Upper lobe of left lung (tissue), 6 donors: ENCODE results near the gene PRR23E. TPM values are rescaled to one million over a fixed set of nuclear protein-coding genes. Genes with fewer than 3 reads are reported as not detected.

ENCODE experiments used
- ATAC-seq, 2 donors: fragments of 200-7000 bp; cut with Tn5 transposase; one replicate each; pipeline ENCODE4 v1.9.1; 2022; ENCODE audit warnings: mild to moderate bottlenecking in 2 of 2, moderate library complexity in 2 of 2; ENCODE audit not compliant: low FRiP score in 2 of 2
- DNase-seq, 2 donors: peaks; one replicate each; pipeline ENCODE4 v3.0.0-alpha.2; 2019 to 2020
- H3K27ac ChIP-seq, 4 donors: fragments of 200-600 bp; sonication (generic); one replicate each; pipeline ENCODE4 v1.5.1; 2016 to 2019
- H3K27me3 ChIP-seq, 4 donors: fragments of 200-600 bp; sonication (generic); one replicate each; pipeline ENCODE4 v1.5.1; 2017 to 2019
- H3K36me3 ChIP-seq, 4 donors: fragments of 200-600 bp; sonication (generic); one replicate each; pipeline ENCODE4 v1.5.1; 2016 to 2019
- H3K4me1 ChIP-seq, 4 donors: fragments of 200-600 bp; sonication (generic); one replicate each; pipeline ENCODE4 v1.5.1; 2018 to 2019
- H3K4me3 ChIP-seq, 4 donors: fragments of 200-600 bp; sonication (generic); one replicate each; pipeline ENCODE4 v1.5.1; 2017 to 2019; ENCODE audit warnings: mild to moderate bottlenecking in 2 of 4, moderate library complexity in 1 of 4
- H3K9me3 ChIP-seq, 4 donors: fragments of 200-600 bp; sonication (generic); one replicate each; pipeline ENCODE4 v1.5.1; 2018 to 2019
- CTCF ChIP-seq, 6 experiments: fragments of 450-650 bp in 4 of 6; fragments of 200-600 bp in 2 of 6; sonication (generic) in 2 of 6; IDR thresholded peaks; one replicate each; pipeline ENCODE4 v1.5.1; 2016 to 2019; ENCODE audit warnings: antibody characterized with exemption in 6 of 6
- EP300 ChIP-seq, 4 donors: sonication (generic); formaldehyde crosslinking; IDR thresholded peaks; one replicate each; pipeline ENCODE4 v1.5.1; 2017; ENCODE audit warnings: antibody characterized with exemption in 4 of 4, control low read depth in 2 of 4
- POLR2A ChIP-seq, 4 donors: fragments of 450-650 bp; IDR thresholded peaks; one replicate each; pipeline ENCODE4 v1.5.1; 2016 to 2017; ENCODE audit warnings: antibody characterized with exemption in 4 of 4, mild to moderate bottlenecking in 2 of 4
- POLR2AphosphoS5 ChIP-seq, 2 donors: sonication (generic); formaldehyde crosslinking; IDR thresholded peaks; one replicate each; pipeline ENCODE4 v1.5.1; 2017; ENCODE audit warnings: antibody characterized with exemption in 2 of 2
- WGBS, 2 donors: methylation state at CpG; one replicate each; pipeline ENCODE4 v1.1.5; 2017 to 2018; 5-methylcytosine and 5-hydroxymethylcytosine counted together
- total RNA-seq, 6 donors: library from RNA; depleted of rRNA in 4 of 6; stranded (reverse); fragments of >200 nt in 4 of 6; gene quantifications; one replicate each; pipeline versions ENCODE4 v1.1.0 to v1.2.1, GENCODE V29; 2016 to 2021
- donor health status: DM: no; HTN: no; CAD: no; lungs with moderate emphysema.
- donor health status: DM: no; HTN: yes; CAD: no; lungs with severe emphysema.

PRR23E gene, protein sequence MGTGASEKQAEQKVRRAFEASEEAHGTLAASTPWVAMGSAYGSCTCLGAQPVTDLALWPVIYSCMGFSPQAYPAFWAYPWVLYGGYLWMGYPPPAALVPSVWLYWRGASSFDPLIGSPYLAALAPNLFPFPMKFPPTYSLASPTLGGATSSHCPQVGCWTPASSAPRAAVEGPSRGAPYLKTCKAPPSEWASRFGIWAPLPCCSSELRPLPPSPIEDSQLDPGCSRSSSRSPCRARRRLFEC
- not detected for total RNA-seq

GRCh38 chr3:127192576-127193232 is at the start of gene PRR23E:
TSS of gene PRR23E (plus strand) at chr3:127193131. CDS start at chr3:127196686, 3,555 bp downstream.
- no peak within 1 kb of the TSS for H3K4me3 ChIP-seq
- ATAC-seq (no peak), DNase-seq (peak in 1 of 2 donors; percentile 76)
- H3K4me1 ChIP-seq: no peaks in the 10 kb centered on the region
- WGBS, 2 donors: 86 to 93% methylated on average over 28 to 31 of the region's 31 CpGs
- H3K9me3 ChIP-seq: peaks cover 0 to 6% (median 2%) of the 10 kb centered on the region in 4 donors
- H3K27ac ChIP-seq: no peak within 1 kb of the TSS
- no peaks in the 10 kb centered on the region for H3K27me3 ChIP-seq
- H3K36me3 ChIP-seq: no peaks in the 10 kb centered on the region
- TF ChIP-seq CTCF (IDR thresholded peaks at IDR 0.05): no peak
- no peak for TF ChIP-seq EP300 (IDR thresholded peaks at IDR 0.05)
- TF ChIP-seq POLR2A (IDR thresholded peaks at IDR 0.05): no peak
- TF ChIP-seq POLR2AphosphoS5 (IDR thresholded peaks at IDR 0.05): no peak

DNA sequence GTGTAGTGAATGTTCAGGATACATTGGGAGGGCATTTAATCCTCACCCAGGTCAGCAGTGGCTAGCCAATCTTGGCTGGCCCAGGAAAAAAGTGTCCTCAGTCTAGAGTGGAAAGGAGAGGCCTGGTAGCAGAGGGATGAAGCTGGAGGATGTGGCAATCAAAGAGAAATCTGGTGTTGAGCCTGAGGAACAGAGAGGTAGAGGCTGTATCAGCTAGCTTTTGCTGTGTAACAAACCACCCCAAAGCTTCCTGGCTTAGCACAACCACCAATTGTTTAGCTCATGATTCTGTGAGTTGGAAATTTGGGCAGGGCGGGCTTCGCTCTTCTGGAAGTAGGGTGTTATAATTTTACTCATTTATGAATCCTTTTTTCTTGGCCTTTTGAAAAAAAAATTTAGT is 49.8 kb upstream of the PRR23E start:
- Histone ChIP-seq H3K4me3 (no peak overlapping the region), H3K27me3 (no peaks in the 10 kb centered on the region), H3K27ac (no peak overlapping the region), H3K9me3 (no peaks in the 10 kb centered on the region), H3K36me3 (no peaks in the 10 kb centered on the region), H3K4me1 (peaks cover 0 to 17% (median 4%) of the 10 kb centered on the region in 4 donors)
- DNase-seq: no peak
- no peak for TF ChIP-seq CTCF (IDR thresholded peaks at IDR 0.05)
- TF ChIP-seq EP300 (IDR thresholded peaks at IDR 0.05): no peak
- TF ChIP-seq POLR2A (IDR thresholded peaks at IDR 0.05): no peak
- TF ChIP-seq POLR2AphosphoS5 (IDR thresholded peaks at IDR 0.05): no peak
- no peak for ATAC-seq
- 92 to 100% methylated on average over 2 of the region's 2 CpGs for WGBS, 2 donors

DNA sequence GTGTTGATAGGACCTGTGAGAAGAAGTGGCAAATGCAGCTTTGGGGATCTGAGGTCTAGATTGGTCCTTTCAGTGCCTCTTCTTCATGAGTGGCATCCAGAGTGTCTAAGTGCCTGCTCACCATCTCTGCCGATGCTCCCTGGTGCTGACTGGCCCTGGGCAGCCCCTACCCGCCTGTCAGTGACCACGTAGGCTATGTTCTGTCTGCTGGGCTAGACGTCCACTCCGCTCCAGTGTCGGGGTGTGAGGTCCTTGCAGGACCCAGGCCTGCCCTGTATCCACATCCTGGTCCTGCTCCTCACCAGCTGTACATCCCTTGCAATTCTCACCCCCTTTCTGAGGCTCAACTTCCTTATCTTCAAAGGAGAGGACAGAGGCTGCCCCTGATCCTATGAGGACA is 48.3 kb upstream of the PRR23E start:
- DNase-seq (no peak), ATAC-seq (no peak)
- TF ChIP-seq POLR2A (IDR thresholded peaks at IDR 0.05): no peak
- TF ChIP-seq POLR2AphosphoS5 (IDR thresholded peaks at IDR 0.05): no peak
- TF ChIP-seq EP300 (IDR thresholded peaks at IDR 0.05): no peak

DNA sequence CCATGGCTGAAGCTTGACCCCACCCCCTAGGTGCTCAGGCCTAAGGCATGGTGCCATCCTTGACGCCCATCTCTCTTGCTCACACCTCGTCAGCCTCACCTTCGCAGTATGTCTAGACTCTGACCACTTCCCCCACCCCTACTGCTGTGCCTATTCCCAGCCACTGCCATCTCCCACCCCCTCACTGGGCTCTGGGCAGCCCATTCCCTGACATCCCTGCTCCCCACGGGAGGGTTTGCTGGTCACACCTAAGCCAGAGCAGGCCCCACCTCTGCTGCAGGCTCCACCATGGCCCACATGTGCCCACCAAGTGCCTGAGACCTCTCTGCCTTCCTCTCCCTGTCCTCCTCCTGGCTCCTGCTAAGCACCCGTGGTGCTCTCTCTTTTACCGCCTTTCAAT is 47.7 kb upstream of the PRR23E start:
- H3K36me3 ChIP-seq: no peaks in the 10 kb centered on the region
- H3K9me3 ChIP-seq: no peaks in the 10 kb centered on the region
- ATAC-seq (no peak), DNase-seq (no peak)
- WGBS, 2 donors: 88 to 89% methylated on average over 6 of the region's 6 CpGs
- no peak overlapping the region for H3K27ac ChIP-seq
- H3K4me1 ChIP-seq: peaks cover 0 to 10% (median 3%) of the 10 kb centered on the region in 4 donors
- H3K4me3 ChIP-seq: no peak overlapping the region
- no peak for TF ChIP-seq EP300 (IDR thresholded peaks at IDR 0.05)
- TF ChIP-seq POLR2A (IDR thresholded peaks at IDR 0.05): no peak
- TF ChIP-seq CTCF (IDR thresholded peaks at IDR 0.05): no peak
- TF ChIP-seq POLR2AphosphoS5 (IDR thresholded peaks at IDR 0.05): no peak
- H3K27me3 ChIP-seq: no peaks in the 10 kb centered on the region

More for the DNA sequence above, 48.3 kb upstream of the PRR23E start:
- Histone ChIP-seq H3K27ac (no peak overlapping the region), H3K27me3 (no peaks in the 10 kb centered on the region), H3K4me3 (no peak overlapping the region), H3K9me3 (no peaks in the 10 kb centered on the region), H3K4me1 (peaks cover 0 to 10% (median 3%) of the 10 kb centered on the region in 4 donors), H3K36me3 (no peaks in the 10 kb centered on the region)
- WGBS, 2 donors: 90 to 95% methylated on average over 6 of the region's 6 CpGs

DNA sequence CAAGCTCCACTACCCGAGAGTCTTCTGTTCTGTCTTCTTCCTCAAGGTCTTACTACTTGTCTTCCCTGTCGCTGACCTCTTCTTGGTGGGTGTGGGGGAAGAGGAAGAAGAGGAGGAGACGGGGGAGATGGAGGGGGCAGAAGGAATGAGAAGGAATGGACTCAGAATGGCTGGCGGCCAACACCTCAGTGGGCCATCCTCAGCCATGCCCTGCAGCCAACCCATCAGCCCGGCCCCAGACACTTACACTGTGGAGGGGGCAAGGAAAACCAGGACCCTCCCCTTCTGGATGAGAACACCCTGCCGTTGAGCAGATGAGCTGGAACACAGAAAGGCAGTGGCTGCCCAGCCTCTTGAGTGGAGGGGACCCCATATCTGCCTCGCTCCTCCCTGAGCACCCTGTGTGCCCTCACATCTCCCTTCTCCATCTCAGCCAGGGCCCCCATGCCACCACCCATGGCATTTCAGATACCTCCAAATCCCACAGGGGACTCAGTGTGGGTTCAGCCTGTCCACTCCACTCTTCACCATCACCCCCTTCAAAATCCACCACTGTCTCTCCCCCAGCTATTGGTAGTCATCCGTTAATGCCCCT is 45.5 kb upstream of the PRR23E start:
- Histone ChIP-seq H3K4me3 (no peak overlapping the region), H3K4me1 (peaks cover 0 to under 1% (median 0%) of the 10 kb centered on the region in 4 donors), H3K36me3 (no peaks in the 10 kb centered on the region), H3K27me3 (no peaks in the 10 kb centered on the region), H3K9me3 (no peaks in the 10 kb centered on the region), H3K27ac (no peak overlapping the region)
- DNase-seq (no peak), ATAC-seq (no peak)
- TF ChIP-seq POLR2A (IDR thresholded peaks at IDR 0.05): no peak
- TF ChIP-seq POLR2AphosphoS5 (IDR thresholded peaks at IDR 0.05): no peak
- no peak for TF ChIP-seq CTCF (IDR thresholded peaks at IDR 0.05)
- no peak for TF ChIP-seq EP300 (IDR thresholded peaks at IDR 0.05)
- WGBS, 2 donors: 77 to 86% methylated on average over 7 to 8 of the region's 8 CpGs
